ENCODE data around the gene LPCAT4.

DNA sequence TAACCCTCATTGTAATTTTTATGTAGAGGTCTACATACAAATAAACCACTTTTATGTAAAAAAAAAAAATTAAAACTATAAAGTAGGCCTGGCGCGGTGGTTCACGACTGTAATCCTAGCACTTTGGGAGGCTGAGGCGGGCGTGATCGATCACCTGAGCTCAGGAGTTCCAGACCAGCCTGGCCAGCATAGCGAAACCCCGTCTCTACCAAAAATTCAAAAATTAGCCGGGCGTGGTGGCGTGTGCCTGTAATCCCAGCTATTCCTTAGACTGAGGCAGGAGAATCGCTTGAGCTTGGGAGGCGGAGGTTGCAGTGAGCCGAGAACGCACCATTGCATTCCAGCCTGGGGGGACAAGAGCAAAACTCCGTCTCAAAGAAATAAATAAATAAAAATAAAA, 28.6 kb downstream of the LPCAT4 start:
- TF ChIP-seq, protein P1, sequence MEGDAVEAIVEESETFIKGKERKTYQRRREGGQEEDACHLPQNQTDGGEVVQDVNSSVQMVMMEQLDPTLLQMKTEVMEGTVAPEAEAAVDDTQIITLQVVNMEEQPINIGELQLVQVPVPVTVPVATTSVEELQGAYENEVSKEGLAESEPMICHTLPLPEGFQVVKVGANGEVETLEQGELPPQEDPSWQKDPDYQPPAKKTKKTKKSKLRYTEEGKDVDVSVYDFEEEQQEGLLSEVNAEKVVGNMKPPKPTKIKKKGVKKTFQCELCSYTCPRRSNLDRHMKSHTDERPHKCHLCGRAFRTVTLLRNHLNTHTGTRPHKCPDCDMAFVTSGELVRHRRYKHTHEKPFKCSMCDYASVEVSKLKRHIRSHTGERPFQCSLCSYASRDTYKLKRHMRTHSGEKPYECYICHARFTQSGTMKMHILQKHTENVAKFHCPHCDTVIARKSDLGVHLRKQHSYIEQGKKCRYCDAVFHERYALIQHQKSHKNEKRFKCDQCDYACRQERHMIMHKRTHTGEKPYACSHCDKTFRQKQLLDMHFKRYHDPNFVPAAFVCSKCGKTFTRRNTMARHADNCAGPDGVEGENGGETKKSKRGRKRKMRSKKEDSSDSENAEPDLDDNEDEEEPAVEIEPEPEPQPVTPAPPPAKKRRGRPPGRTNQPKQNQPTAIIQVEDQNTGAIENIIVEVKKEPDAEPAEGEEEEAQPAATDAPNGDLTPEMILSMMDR (IDR thresholded peaks at IDR 0.05; ENCODE audit: low read depth, low read length, missing input control) = no peak
- TF ChIP-seq YY1 (IDR thresholded peaks at IDR 0.05) (no peak), MAX (IDR thresholded peaks at IDR 0.05) (no peak), RAD21 (IDR thresholded peaks at IDR 0.05) (no peak), EGR1 (IDR thresholded peaks at IDR 0.05; ENCODE audit: low read depth in 2 of 2) (no peak), GABPA (IDR thresholded peaks at IDR 0.05 in 1 of 2, conservative IDR thresholded peaks at IDR 0.05 in 1 of 2) (no peak), TAF1 (conservative IDR thresholded peaks at IDR 0.05) (no peak), REST (IDR thresholded peaks at IDR 0.05) (no peak), FOXA2 (IDR thresholded peaks at IDR 0.05) (no peak), ZBTB33 (IDR thresholded peaks at IDR 0.05) (no peak)
